Melanocyte of skin (primary cell): Measurements from ENCODE around the gene PPP2R5C. TPM values are rescaled to one million over a fixed set of nuclear protein-coding genes. Genes with fewer than 3 reads are reported as not detected.

ENCODE experiments used
- small RNA-seq, 2 donors: library from RNA; depleted of rRNA; stranded (forward); fragments of <200 nt; gene quantifications; one replicate each; pipeline ENCODE3, GENCODE V24; 2012
- total RNA-seq, 2 donors: library from RNA; depleted of rRNA; stranded (reverse); fragments of >200 nt; gene quantifications; 2 replicates each; pipeline ENCODE4 v1.2.3, GENCODE V29; 2012

The PPP2R5C gene
- total RNA-seq, result 10 to 100 TPM; 84.3 to 95.6 TPM

GRCh38 chr14:101761032-101761880 lies at the start of gene PPP2R5C:
Gene PPP2R5C (plus strand): TSS chr14:101761709. CDS start chr14:101761894, 185 bp downstream.

GRCh38 chr14:101964297-101965180 lies 203.0 kb downstream of the PPP2R5C start, which contains the start of gene DYNC1H1:
Gene DYNC1H1 (plus strand): TSS chr14:101964573. CDS start chr14:101964692, 119 bp downstream.

Small RNA genes within 50 kb of the gene (small RNA-seq; reads per million reads assigned to genes)
- gene AL118558.2 (0 reads per million in 2 donors), gene RNU6-790P (0 reads per million in 2 donors)

Other genes with a start within 250 kb of the PPP2R5C start
- not detected for gene DIO3, start 200.2 kb upstream of the PPP2R5C start, total RNA-seq
- 100 to 1,000 TPM; 388 to 438 TPM for gene DYNC1H1, start 202.9 kb downstream of the PPP2R5C start, total RNA-seq